K562 (cell line): ENCODE data around the gene RAB31. TPM values are rescaled to one million over a fixed set of nuclear protein-coding genes. Genes with fewer than 3 reads are reported as not detected.

ENCODE experiments used
- ARID3A ChIP-seq: IDR thresholded peaks from 2 replicates; pipeline ENCODE4 v1.6.1; 2012; ENCODE audit warnings: low read depth, low read length, improper control_type of control experiment, borderline replicate concordance
- CREB3 ChIP-seq: fragments of 450-650 bp; conservative IDR thresholded peaks from 2 replicates; pipeline ENCODE4 v1.6.1; 2016; ENCODE audit warnings: missing genetic modification characterization, low read depth, mild to moderate bottlenecking, missing compliant biosample characterization, moderate library complexity
- E2F4 ChIP-seq: sonication (generic); formaldehyde crosslinking; IDR thresholded peaks from 2 replicates; pipeline ENCODE4 v1.8.0; 2022; ENCODE audit warnings: mild to moderate bottlenecking, low read depth, missing genetic modification reagents
- EGR1 ChIP-seq: fragments of 450-650 bp; conservative IDR thresholded peaks from 2 replicates; pipeline ENCODE4 v1.6.1; 2017; ENCODE audit warnings: mild to moderate bottlenecking
- ESRRB ChIP-seq: fragments of 250-450 bp; sonication (Bioruptor Pico); IDR thresholded peaks from 2 replicates; pipeline ENCODE4 v1.5.0; 2020; ENCODE audit warnings: mild to moderate bottlenecking, moderate library complexity, borderline replicate concordance
- ETV1 ChIP-seq: fragments of 450-650 bp; conservative IDR thresholded peaks from 2 replicates; pipeline ENCODE4 v1.6.1; 2016; ENCODE audit warnings: missing genetic modification characterization, control low read depth, low read depth, missing compliant biosample characterization
- RAD51 ChIP-seq: fragments of 450-650 bp; IDR thresholded peaks from 2 replicates; pipeline ENCODE4 v1.7.1; 2016; ENCODE audit warnings: low read depth, mild to moderate bottlenecking, borderline replicate concordance
- RREB1 ChIP-seq: fragments of 250-450 bp; sonication (Bioruptor Pico); IDR thresholded peaks from 2 replicates; pipeline ENCODE4 v1.4.0; 2020
- SMAD3 ChIP-seq: fragments of 450-650 bp; formaldehyde crosslinking; conservative IDR thresholded peaks from 2 replicates; pipeline ENCODE4 v1.4.0; 2020; ENCODE audit warnings: mild to moderate bottlenecking
- SMAD4 ChIP-seq: fragments of 250-450 bp; sonication (Bioruptor Pico); conservative IDR thresholded peaks from 2 replicates; pipeline ENCODE4 v1.8.0; 2021; ENCODE audit warnings: inconsistent platforms, mild to moderate bottlenecking, moderate library complexity
- TEAD2 ChIP-seq: fragments of 450-650 bp; IDR thresholded peaks from 2 replicates; pipeline ENCODE4 v1.6.1; 2016; ENCODE audit warnings: missing genetic modification characterization, control low read depth, missing compliant biosample characterization
- ZBED1 ChIP-seq: IDR thresholded peaks from 2 replicates; pipeline ENCODE4 v1.6.1; 2014
- ZNF583 ChIP-seq: fragments of 250-450 bp; sonication (Bioruptor Pico); IDR thresholded peaks from 2 replicates; pipeline ENCODE4 v1.4.0; 2020
- ZNF695 ChIP-seq: fragments of 450-650 bp; formaldehyde crosslinking; IDR thresholded peaks from 2 replicates; pipeline ENCODE4 v1.4.0; 2020; ENCODE audit warnings: mild to moderate bottlenecking, moderate library complexity
- polyA plus RNA-seq, 8 experiments: library from polyadenylated mRNA; depleted of rRNA in 4 of 8; stranded (reverse) in 5 of 8; unstranded in 3 of 8; fragments of >200 nt; fragmentation: Nextera tagmentation in 2 of 8; fragmentation: Illumina TruSeq in 1 of 8; extraction: Ambion mirVana in 2 of 8; extraction: Trizol in 1 of 8; gene quantifications; 2 replicates each; pipeline versions ENCODE4 v1.2.1 to v1.2.3, GENCODE V29; 2011 to 2014; ENCODE audit warnings: inconsistent platforms in 1 of 8, missing spikeins in 1 of 8
- total RNA-seq, 7 experiments: library from RNA; depleted of rRNA in 6 of 7; stranded (reverse); fragments of >200 nt in 6 of 7; fragmentation: Illumina TruSeq in 2 of 7; extraction: Trizol in 2 of 7; gene quantifications; 2 replicates each; pipeline versions ENCODE4 v1.2.1 to v1.2.3, GENCODE V29; 2011 to 2021; ENCODE audit warnings: low replicate concordance in 1 of 7

RAB31 gene
- total and polyA plus RNA-seq, 9 of the 15 experiments (the other 6 are each of a cell fraction or from before 2014, with no cell fraction given): 20.7 to 70.4 (median 41.3) TPM

- TF ChIP-seq ARID3A (no peak), ZNF695 (CRISPR knock-in tag) (0 out of 2 replicates have a peak, but pooled peaks have one; percentile 51), E2F4 (CRISPR knock-in tag) (no peak), CREB3 (tag) (peak; percentile 63), ZBED1 (no peak), ZNF583 (CRISPR knock-in tag) (peak; percentile 84; the same call in 1 of the 2 replicates), EGR1 (peak; percentile 30; the same call in 1 of the 2 replicates), RAD51 (0 out of 2 replicates have a peak, but pooled peaks have one; percentile 7), SMAD3 (CRISPR knock-in tag) (peak; percentile 5; the same call in 1 of the 2 replicates), ESRRB (no peak), ETV1 (tag) (0 out of 2 replicates have a peak, but pooled peaks have one; percentile 6), RREB1 (peak; percentile 82; the same call in 1 of the 2 replicates), SMAD4 (peak; percentile 91), TEAD2 (tag) (peak; percentile 3; the same call in 1 of the 2 replicates)
These were observed 23.1 kb upstream of the RAB31 start (continued) for GRCh38 chr18:9684881-9685614.
